Subcutaneous adipose tissue (tissue), 4 donors: ENCODE results near the gene C1QTNF5. TPM values are rescaled to one million over a fixed set of nuclear protein-coding genes. Genes with fewer than 3 reads are reported as not detected.

Experiments
- total RNA-seq, 4 donors: library from RNA; depleted of rRNA; stranded (reverse); fragments of >200 nt; gene quantifications; one replicate each; pipeline ENCODE4 v1.1.0, GENCODE V29; 2016
- TF ChIP-seq, protein P1 (sequence below): fragments of 450-650 bp; IDR thresholded peaks from one replicate; pipeline ENCODE4 v1.5.1; 2016; ENCODE audit warnings: low read depth, mild to moderate bottlenecking, control low read depth, antibody characterized with exemption, moderate library complexity

C1QTNF5 gene
- total RNA-seq, 4 donors from 2014 or later, result 10.6 to 41.2 (median 29.8) TPM

DNA sequence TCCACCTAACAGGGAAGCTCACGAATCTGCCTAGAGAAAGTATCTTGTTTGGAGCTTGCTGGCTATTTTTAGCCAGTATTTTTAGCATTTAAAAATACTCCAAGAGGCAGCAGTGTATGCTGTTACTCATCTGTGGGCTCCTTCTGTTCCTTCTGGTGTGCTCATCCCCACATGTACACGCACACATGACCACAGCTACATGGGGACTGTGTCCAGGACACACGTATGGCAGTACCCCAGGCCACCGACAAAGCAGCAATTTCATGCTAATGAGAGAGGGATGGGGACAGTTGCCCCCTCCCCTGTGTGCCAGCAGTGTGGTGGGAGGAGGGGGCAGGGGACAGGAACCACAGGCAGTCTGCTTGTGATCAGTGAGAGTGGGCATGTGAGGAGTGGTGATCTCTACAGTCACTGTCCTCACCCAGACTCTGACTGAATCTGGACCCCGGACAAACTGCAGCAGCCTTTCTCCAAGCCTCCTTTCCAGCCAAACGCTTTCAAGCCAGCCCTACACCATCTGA, 24.4 kb upstream of the C1QTNF5 start:
- TF ChIP-seq, protein P1, sequence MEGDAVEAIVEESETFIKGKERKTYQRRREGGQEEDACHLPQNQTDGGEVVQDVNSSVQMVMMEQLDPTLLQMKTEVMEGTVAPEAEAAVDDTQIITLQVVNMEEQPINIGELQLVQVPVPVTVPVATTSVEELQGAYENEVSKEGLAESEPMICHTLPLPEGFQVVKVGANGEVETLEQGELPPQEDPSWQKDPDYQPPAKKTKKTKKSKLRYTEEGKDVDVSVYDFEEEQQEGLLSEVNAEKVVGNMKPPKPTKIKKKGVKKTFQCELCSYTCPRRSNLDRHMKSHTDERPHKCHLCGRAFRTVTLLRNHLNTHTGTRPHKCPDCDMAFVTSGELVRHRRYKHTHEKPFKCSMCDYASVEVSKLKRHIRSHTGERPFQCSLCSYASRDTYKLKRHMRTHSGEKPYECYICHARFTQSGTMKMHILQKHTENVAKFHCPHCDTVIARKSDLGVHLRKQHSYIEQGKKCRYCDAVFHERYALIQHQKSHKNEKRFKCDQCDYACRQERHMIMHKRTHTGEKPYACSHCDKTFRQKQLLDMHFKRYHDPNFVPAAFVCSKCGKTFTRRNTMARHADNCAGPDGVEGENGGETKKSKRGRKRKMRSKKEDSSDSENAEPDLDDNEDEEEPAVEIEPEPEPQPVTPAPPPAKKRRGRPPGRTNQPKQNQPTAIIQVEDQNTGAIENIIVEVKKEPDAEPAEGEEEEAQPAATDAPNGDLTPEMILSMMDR, result no peak

DNA sequence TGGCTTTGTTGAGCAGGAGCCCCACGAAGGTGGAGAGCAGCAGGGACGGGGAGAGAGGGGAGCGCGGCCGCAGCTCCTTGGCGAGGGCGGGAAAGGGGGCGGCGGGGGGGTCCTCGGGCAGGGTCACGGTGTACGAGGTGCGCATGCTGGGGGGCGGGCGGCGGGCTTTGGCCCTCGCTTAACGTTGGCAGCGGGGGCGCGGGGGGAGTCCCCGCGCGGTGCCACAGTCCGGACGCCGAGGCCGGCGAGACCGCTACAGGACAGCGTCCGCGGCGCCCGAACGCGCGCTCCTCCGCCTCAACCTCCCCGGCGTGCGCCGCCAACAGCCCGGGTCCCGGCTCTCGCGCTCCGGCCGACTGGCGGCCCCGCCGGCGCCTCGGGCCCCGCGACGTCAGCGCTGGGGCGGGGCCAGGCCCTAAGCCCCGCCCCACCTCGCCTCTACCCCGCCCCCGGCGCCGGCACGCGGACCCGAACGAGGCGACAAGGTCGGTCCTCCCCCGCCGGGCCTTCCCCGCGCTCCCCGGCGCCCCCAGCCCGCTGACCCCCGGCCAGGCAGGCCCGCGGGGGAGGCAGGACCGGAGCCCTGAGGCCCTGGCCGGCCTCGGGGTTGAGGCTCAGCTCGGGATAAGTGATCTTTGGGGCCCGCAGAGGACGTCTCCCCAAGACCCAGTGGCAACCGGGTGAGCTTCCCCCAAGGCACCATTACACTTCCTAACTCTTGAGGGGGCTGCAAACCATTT, 23.3 kb upstream of the C1QTNF5 start:
- TF ChIP-seq, protein P1, result no peak

DNA sequence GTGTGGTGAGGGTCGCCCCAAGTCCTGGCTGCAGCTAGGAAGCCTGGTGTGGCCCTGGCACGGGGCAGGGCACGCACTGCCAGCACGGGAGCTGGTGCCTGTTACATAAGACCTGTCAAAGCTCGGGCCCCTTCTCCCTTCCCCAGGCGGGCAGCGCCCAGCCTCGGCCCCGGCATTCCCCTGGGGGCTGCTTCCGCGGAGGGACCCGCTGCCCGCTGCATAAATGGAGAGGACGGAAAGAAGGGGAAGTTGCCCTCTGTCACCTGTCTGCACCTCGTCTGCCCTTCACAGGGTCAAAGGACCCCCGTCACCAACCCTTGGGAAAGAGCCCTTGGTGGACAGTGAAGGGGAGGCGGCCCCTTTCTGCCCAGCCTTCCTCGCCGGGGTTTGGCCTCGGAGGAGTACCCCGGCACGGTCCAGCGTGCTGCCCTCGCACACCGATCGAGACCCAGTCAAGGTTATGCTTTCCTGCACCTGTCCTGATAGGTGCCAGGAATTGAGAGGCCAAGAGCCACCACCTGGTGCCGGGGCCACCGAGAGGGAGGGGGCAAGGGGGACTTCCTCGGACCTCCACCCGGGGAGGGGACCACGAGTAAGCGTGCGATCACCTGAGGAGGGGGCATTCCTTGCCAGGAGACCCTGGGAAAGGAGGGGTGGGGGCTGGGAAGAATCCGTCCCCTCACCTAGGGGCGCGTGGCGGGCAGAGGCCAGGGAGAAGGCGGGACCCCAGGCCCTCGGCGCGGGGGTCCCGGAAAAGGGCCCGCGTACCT, 22.6 kb upstream of the C1QTNF5 start:
- TF ChIP-seq, protein P1, result no peak

DNA sequence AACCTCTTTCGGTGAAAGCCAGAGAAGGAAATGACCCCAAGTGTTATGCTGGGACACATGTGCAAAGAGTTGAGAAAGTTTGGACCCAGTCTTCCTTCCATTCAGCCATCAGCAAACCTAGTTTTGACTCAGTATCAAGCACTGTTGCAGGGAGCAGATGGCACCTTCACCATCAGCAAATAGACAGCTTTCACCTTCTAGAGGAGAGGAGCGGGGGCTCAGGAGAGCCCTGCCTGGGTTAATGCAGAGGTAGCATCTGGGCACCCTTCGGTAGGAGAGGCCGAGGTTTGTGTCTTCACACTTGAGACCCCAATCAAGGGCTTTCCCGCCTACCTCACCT, 22.0 kb upstream of the C1QTNF5 start:
- TF ChIP-seq, protein P1, result no peak

DNA sequence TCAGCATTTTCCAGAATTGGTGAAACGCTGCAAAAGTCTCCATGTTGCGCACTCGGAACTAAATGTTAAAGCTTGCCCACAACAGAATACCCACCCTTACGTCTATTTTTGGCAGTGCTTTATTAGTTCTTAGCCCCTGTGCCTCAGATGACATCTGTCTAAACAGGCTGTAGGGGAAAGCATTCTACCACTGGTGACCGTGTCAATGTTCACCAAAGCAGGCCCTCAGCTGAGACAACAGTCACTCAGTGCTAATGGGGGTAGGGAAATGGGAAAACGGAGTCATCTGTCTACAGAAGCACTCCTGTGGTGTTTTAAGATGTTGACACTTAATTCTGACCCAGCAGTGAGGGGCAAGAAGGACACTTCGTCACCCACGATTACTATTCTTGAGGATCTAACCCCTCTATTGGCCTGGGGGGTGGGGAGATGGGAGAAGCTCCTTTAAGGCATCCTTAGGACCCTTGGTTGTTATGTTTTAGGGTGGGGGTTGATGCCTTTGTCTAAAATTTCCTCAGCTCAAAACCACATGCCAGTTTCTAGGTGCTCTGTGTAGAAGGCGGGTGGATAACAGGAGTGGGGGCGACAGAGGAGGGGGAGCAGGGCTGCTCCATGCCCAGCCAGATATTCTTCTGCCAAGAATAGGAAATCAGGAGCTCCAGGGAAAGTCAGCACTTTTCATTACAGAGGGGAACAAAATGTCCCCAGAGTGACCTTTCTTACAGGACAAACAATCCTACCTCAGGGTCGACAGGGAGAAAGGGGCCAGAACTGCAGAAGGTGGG, 21.4 kb upstream of the C1QTNF5 start:
- TF ChIP-seq, protein P1, result no peak

DNA sequence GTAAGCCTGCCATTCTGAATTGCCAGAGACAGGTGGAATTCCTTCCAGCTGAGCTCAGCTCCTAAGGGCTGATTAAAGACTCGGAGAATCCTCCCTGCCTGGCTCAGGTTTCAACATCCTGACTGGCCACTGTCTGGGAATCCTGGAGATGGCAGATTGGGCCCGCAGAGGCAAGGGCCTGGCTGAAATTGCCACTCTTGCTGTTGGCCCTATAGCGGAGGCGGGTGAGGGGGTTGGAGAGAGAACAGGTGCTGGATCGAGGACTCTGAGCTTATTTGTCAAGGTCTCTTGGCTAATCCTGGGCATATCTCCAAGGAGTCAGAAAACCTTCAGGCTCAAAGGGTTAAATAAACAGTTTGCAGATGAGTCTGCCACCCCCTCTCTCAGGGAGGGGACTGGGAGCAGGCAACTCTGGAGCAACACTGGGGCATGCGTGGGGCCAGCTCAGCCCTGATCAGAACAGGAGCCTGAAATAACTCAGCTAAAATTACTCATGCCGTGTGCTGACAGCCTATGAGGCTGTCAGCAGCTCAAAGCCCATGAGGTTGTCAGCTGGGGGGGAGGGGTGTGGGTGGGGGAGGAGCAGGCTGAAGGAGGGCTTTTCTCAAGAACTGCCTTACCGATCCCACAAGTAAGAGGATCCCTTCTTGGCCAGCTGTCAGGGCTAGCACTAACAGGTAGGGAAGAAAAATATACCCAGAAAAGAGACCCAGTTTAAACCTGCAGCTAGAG, 20.5 kb upstream of the C1QTNF5 start:
- TF ChIP-seq, protein P1, result no peak
